HepG2 (cell line): ENCODE results near the gene LSMEM2. TPM values are rescaled to one million over a fixed set of nuclear protein-coding genes. Genes with fewer than 3 reads are reported as not detected.

Experiments
- ATAC-seq: fragments of 200-7000 bp; cut with Tn5 transposase; 3 replicates; pipeline ENCODE4 v1.9.1; 2020; ENCODE audit warnings: mild to moderate bottlenecking, moderate library complexity
- BruUV-seq: library from RNA; stranded (reverse); fragments of 400-500 nt; replicated peaks from 2 replicates; lab custom pipeline; 2021; lab: Mats Ljungman, UMichigan
- CTCF ChIA-PET: fragments of 300-600 bp; formaldehyde crosslinking; extraction: SDS; loops from one replicate; lab custom pipeline; 2021; ENCODE audit warnings: low total read pairs, inconsistent platforms, low intra/inter-chr PET ratio; lab: Yijun Ruan, JAX
- POLR2A ChIA-PET: fragments of 350-600 bp; sonication (Branson Sonifier 250); formaldehyde crosslinking; loops from one replicate; lab custom pipeline; 2020; ENCODE audit warnings: antibody characterized with exemption, inconsistent platforms; lab: Yijun Ruan, JAX
- DNase-seq: peaks from one replicate; pipeline ENCODE4 v3.0.0-alpha.2; 2015; ENCODE audit warnings: low spot score
- FAIRE-seq: peaks from 3 replicates; lab custom pipeline; 2011; peaks lifted over from hg19 to GRCh38; lab: Jason Lieb, UNC
- H2AFZ ChIP-seq: one replicate; pipeline ENCODE4 v1.6.1; 2011; ENCODE audit warnings: low read length, inconsistent platforms
- H3K27ac ChIP-seq: fragments of 300-600 bp; 3 replicates; pipeline ENCODE4 v1.8.0; 2011; ENCODE audit warnings: mixed run types, mild to moderate bottlenecking, mixed read lengths, low read length, inconsistent platforms; ENCODE audit not compliant: insufficient read depth; ENCODE audit errors: extremely low read length
- H3K27me3 ChIP-seq, 2 experiments: fragments of 200-600 bp in 1 of 2; 2 replicates in 1 of 2; 3 replicates in 1 of 2; pipeline versions ENCODE4 v1.6.0 to v1.8.0; 2011; ENCODE audit warnings: low read length in 2 of 2, mild to moderate bottlenecking in 2 of 2, moderate library complexity in 2 of 2, inconsistent platforms in 1 of 2; ENCODE audit not compliant: insufficient read depth in 2 of 2, control insufficient read depth in 1 of 2
- H3K36me3 ChIP-seq, 2 experiments: fragments of 200-600 bp in 1 of 2; replicated peaks in 1 of 2; 2 replicates in 1 of 2; 3 replicates in 1 of 2; pipeline versions ENCODE4 v1.5.1 to v1.8.0; 2011; ENCODE audit warnings: low read length in 2 of 2, inconsistent platforms in 1 of 2; ENCODE audit not compliant: insufficient read depth in 2 of 2, control insufficient read depth in 1 of 2
- H3K4me1 ChIP-seq: 2 replicates; pipeline ENCODE4 v1.5.1; 2012; ENCODE audit warnings: low read length, inconsistent platforms; ENCODE audit not compliant: insufficient read depth
- H3K4me2 ChIP-seq: 2 replicates; pipeline ENCODE4 v1.6.0; 2011; ENCODE audit warnings: low read depth, low read length, inconsistent platforms
- H3K4me3 ChIP-seq, 3 experiments: fragments of 200-600 bp in 1 of 3; sonication (generic), shearing (Covaris generic) in 1 of 3; replicated peaks in 1 of 3; 2 replicates each; pipeline ENCODE4 v1.5.1; 2011 to 2016; ENCODE audit warnings: low read length in 3 of 3, inconsistent platforms in 2 of 3, low read depth in 2 of 3, mild to moderate bottlenecking in 2 of 3, control low read depth in 1 of 3, mixed read lengths in 1 of 3; ENCODE audit not compliant: insufficient read depth in 1 of 3
- H3K79me2 ChIP-seq: one replicate; pipeline ENCODE4 v1.6.1; 2011; ENCODE audit warnings: low read length, inconsistent platforms; ENCODE audit not compliant: insufficient read depth
- H3K9ac ChIP-seq: 2 replicates; pipeline ENCODE4 v1.6.0; 2011; ENCODE audit warnings: mild to moderate bottlenecking, low read depth, low read length, inconsistent platforms; ENCODE audit not compliant: insufficient read depth
- H3K9me3 ChIP-seq: 2 replicates; pipeline ENCODE4 v1.5.1; 2012; ENCODE audit warnings: mild to moderate bottlenecking, low read length
- H4K20me1 ChIP-seq: 2 replicates; pipeline ENCODE4 v1.6.0; 2011; ENCODE audit warnings: inconsistent platforms, mild to moderate bottlenecking, low read length, moderate library complexity; ENCODE audit not compliant: insufficient read depth
- AGO2 ChIP-seq: fragments of 200-400 bp; formaldehyde crosslinking; optimal IDR thresholded peaks from 2 replicates; pipeline ENCODE3; 2017; ENCODE audit warnings: mild to moderate bottlenecking, low read depth, low read length, moderate library complexity
- AKAP8 ChIP-seq: sonication (generic); formaldehyde crosslinking; IDR thresholded peaks from 2 replicates; pipeline ENCODE4 v1.5.1; 2020; ENCODE audit warnings: mild to moderate bottlenecking, missing genetic modification reagents
- BCL6 ChIP-seq: IDR thresholded peaks from 2 replicates; pipeline ENCODE4 v1.6.1; 2016; ENCODE audit warnings: missing genetic modification reagents, missing compliant biosample characterization
- BORCS8-MEF2B ChIP-seq: sonication (generic); formaldehyde crosslinking; IDR thresholded peaks from 2 replicates; pipeline ENCODE4 v1.8.0; 2022; ENCODE audit warnings: mild to moderate bottlenecking, missing genetic modification reagents
- HCFC1 ChIP-seq: fragments of 150-350 bp; IDR thresholded peaks from 2 replicates; pipeline ENCODE4 v1.6.1; 2014; ENCODE audit warnings: low read depth, low read length
- MTF2 ChIP-seq: sonication (generic); formaldehyde crosslinking; IDR thresholded peaks from 2 replicates; pipeline ENCODE4 v1.5.0; 2020; ENCODE audit warnings: missing genetic modification reagents, borderline replicate concordance
- MXI1 ChIP-seq: IDR thresholded peaks from 3 replicates; pipeline ENCODE4 v1.6.1; 2012; ENCODE audit warnings: low read depth, low read length, inconsistent platforms, borderline replicate concordance
- PRPF4 ChIP-seq: fragments of 200-400 bp; formaldehyde crosslinking; IDR thresholded peaks from 2 replicates; pipeline ENCODE4 v1.6.1; 2016; ENCODE audit warnings: low read length, low read depth; ENCODE audit not compliant: poor library complexity, severe bottlenecking
- RBM22 ChIP-seq: fragments of 200-400 bp; formaldehyde crosslinking; optimal IDR thresholded peaks from 2 replicates; pipeline ENCODE3; 2017; ENCODE audit warnings: mild to moderate bottlenecking, low read length, moderate library complexity
- SMC3 ChIP-seq: IDR thresholded peaks from 2 replicates; pipeline ENCODE4 v1.6.1; 2011; ENCODE audit warnings: low read length, improper control_type of control experiment
- ZBTB38 ChIP-seq: sonication (generic); formaldehyde crosslinking; IDR thresholded peaks from 2 replicates; pipeline ENCODE4 v1.5.1; 2020; ENCODE audit warnings: mild to moderate bottlenecking, missing genetic modification reagents
- ZBTB8A ChIP-seq: sonication (generic); formaldehyde crosslinking; IDR thresholded peaks from 2 replicates; pipeline ENCODE4 v1.4.0; 2020; ENCODE audit warnings: mild to moderate bottlenecking, low read depth, missing genetic modification reagents, borderline replicate concordance
- ZNF383 ChIP-seq: sonication (generic); formaldehyde crosslinking; IDR thresholded peaks from 2 replicates; pipeline ENCODE4 v1.4.0; 2020; ENCODE audit warnings: missing genetic modification reagents, mild to moderate bottlenecking, borderline replicate concordance
- ZNF501 ChIP-seq: sonication (generic); formaldehyde crosslinking; IDR thresholded peaks from 2 replicates; pipeline ENCODE4 v1.5.1; 2020; ENCODE audit warnings: mild to moderate bottlenecking, moderate library complexity, missing genetic modification reagents
- ZNF660 ChIP-seq: sonication (generic); formaldehyde crosslinking; IDR thresholded peaks from 2 replicates; pipeline ENCODE4 v1.5.1; 2020; ENCODE audit warnings: mild to moderate bottlenecking, low read depth, missing genetic modification reagents, borderline replicate concordance
- WGBS: methylation state at CpG from one replicate; pipeline ENCODE4 v1.1.6; 2017; ENCODE audit warnings: low lambda C conversion rate; 5-methylcytosine and 5-hydroxymethylcytosine counted together
- in situ Hi-C: cut with HindIII; loops from 2 replicates; pipeline ENCODE4 v1.10.0; 2017; ENCODE audit warnings: low pct_unique_long_range_greater_than_20kb; ENCODE audit not compliant: extremely low pct_ligation_motif_present
- intact Hi-C: fragments of 100-400 bp; cut with micrococcal nuclease; formaldehyde crosslinking; loops from one replicate; pipeline ENCODE4 v1.10.0; 2022; ENCODE audit not compliant: unreplicated experiment
- polyA plus RNA-seq, 8 experiments: library from polyadenylated mRNA; depleted of rRNA in 3 of 8; stranded (reverse) in 7 of 8; unstranded in 1 of 8; fragments of >200 nt; fragmentation: Illumina TruSeq in 4 of 8; extraction: Trizol in 4 of 8; gene quantifications; 2 replicates each; pipeline versions ENCODE4 v1.2.1 to v1.2.3, GENCODE V29; 2011 to 2016; ENCODE audit warnings: low read depth in 4 of 8, missing spikeins in 1 of 8, mixed read lengths in 1 of 8; ENCODE audit not compliant: insufficient read depth in 1 of 8
- total RNA-seq, 5 experiments: library from RNA; depleted of rRNA; stranded (reverse); fragments of >200 nt; fragmentation: Illumina TruSeq; extraction: Trizol; gene quantifications; 2 replicates each; pipeline ENCODE4 v1.2.3, GENCODE V29; 2016; ENCODE audit warnings: low read depth in 1 of 5
- TF ChIP-seq, protein P1 (sequence below): sonication (generic); formaldehyde crosslinking; IDR thresholded peaks from 2 replicates; pipeline ENCODE4 v1.4.0; 2020; ENCODE audit warnings: missing genetic modification reagents

LSMEM2 gene
- total and polyA plus RNA-seq, 2 of the 13 experiments (the other 11 are each of a cell fraction or from before 2014, with no cell fraction given) = 0.07 to 0.41 TPM

GRCh38 chr3:50273689-50274065, 5.2 kb upstream of the LSMEM2 start (continued):
- no peak for TF ChIP-seq AGO2
- no peak for TF ChIP-seq ZNF660 (CRISPR knock-in tag)
- TF ChIP-seq, all 625 proteins: peak for 0

GRCh38 chr3:50274371-50275104, 4.3 kb upstream of the LSMEM2 start:
- Histone ChIP-seq H3K79me2 (peaks cover 28% of the 10 kb centered on the region), H3K9me3 (no peaks in the 10 kb centered on the region), H3K9ac (no peak overlapping the region), H3K27me3 (no peaks in the 10 kb centered on the region; a peak in 1 of 5 replicates), H2AFZ (no peak overlapping the region), H3K27ac (peak overlapping the region; percentile 18), H3K36me3 (peaks cover 14 to 30% of the 10 kb centered on the region in 2 experiments), H3K4me3 (no peak overlapping the region), H3K4me1 (peaks cover 57% of the 10 kb centered on the region), H4K20me1 (no peaks in the 10 kb centered on the region; the same call in 1 of the 2 replicates), H3K4me2 (no peak overlapping the region)
- ChIA-PET CTCF (interaction anchor here (1.9 to 6.4 kb wide), 3 partner anchors 15 to 50 kb away, joined by 10 to 81 read pairs (median 63); no protein-coding TSS in a partner anchor), POLR2A (interaction anchor here (0.6 to 1.5 kb wide), 3 partner anchors 9 to 15 kb away, joined by 3 to 4 read pairs (median 3); no protein-coding TSS in a partner anchor)
- DNase-seq (peak; percentile 60), FAIRE-seq (peak; percentile 21), ATAC-seq (peak; percentile 4; the same call in 1 of the 3 replicates)
- intact Hi-C loops (loop anchor here (1.0 to 5.0 kb wide), 3 partner anchors 47 to 82 kb away; partner anchors contain the start of gene GNAT1), in situ Hi-C loops (loop anchor here (5.0 to 10.0 kb wide), 2 partner anchors 47 to 80 kb away; partner anchors contain the start of gene GNAT1)
- no TSS peak for BruUV-seq
- WGBS = 89% methylated on average over 23 of the region's 26 CpGs
- TF ChIP-seq HCFC1 = no peak
- no peak for TF ChIP-seq PRPF4
- no peak for TF ChIP-seq MTF2 (CRISPR knock-in tag)
- TF ChIP-seq BCL6 (CRISPR knock-in tag) = no peak
- peak; percentile 74 for TF ChIP-seq RBM22
- TF ChIP-seq MXI1 = 0 out of 3 replicates have a peak, but pooled peaks have one; percentile 26
- peak; percentile 96 for TF ChIP-seq ZBTB38 (CRISPR knock-in tag)
- TF ChIP-seq ZNF383 (CRISPR knock-in tag) = no peak
- no peak for TF ChIP-seq ZBTB8A (CRISPR knock-in tag)
- TF ChIP-seq BORCS8-MEF2B = no peak
- no peak for TF ChIP-seq ZNF501 (CRISPR knock-in tag)
- no peak for TF ChIP-seq AKAP8
- TF ChIP-seq SMC3 = peak; percentile 45
- TF ChIP-seq, protein P1, sequence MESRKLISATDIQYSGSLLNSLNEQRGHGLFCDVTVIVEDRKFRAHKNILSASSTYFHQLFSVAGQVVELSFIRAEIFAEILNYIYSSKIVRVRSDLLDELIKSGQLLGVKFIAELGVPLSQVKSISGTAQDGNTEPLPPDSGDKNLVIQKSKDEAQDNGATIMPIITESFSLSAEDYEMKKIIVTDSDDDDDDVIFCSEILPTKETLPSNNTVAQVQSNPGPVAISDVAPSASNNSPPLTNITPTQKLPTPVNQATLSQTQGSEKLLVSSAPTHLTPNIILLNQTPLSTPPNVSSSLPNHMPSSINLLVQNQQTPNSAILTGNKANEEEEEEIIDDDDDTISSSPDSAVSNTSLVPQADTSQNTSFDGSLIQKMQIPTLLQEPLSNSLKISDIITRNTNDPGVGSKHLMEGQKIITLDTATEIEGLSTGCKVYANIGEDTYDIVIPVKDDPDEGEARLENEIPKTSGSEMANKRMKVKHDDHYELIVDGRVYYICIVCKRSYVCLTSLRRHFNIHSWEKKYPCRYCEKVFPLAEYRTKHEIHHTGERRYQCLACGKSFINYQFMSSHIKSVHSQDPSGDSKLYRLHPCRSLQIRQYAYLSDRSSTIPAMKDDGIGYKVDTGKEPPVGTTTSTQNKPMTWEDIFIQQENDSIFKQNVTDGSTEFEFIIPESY (CRISPR knock-in tag) = peak; percentile 97
